Measurements from ENCODE around the gene CAMTA1.

GRCh38 chr1:6762060-6762459, 23.2 kb upstream of the CAMTA1 start:
- TF ChIP-seq, protein P1, sequence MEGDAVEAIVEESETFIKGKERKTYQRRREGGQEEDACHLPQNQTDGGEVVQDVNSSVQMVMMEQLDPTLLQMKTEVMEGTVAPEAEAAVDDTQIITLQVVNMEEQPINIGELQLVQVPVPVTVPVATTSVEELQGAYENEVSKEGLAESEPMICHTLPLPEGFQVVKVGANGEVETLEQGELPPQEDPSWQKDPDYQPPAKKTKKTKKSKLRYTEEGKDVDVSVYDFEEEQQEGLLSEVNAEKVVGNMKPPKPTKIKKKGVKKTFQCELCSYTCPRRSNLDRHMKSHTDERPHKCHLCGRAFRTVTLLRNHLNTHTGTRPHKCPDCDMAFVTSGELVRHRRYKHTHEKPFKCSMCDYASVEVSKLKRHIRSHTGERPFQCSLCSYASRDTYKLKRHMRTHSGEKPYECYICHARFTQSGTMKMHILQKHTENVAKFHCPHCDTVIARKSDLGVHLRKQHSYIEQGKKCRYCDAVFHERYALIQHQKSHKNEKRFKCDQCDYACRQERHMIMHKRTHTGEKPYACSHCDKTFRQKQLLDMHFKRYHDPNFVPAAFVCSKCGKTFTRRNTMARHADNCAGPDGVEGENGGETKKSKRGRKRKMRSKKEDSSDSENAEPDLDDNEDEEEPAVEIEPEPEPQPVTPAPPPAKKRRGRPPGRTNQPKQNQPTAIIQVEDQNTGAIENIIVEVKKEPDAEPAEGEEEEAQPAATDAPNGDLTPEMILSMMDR (IDR thresholded peaks at IDR 0.05): no peak
- TF ChIP-seq POLR2AphosphoS5 (IDR thresholded peaks at IDR 0.05): no peak
